ENCODE results near the gene OR6K3. TPM values are rescaled to one million over a fixed set of nuclear protein-coding genes. Genes with fewer than 3 reads are reported as not detected.

OR6K3 gene
- total RNA-seq, 4 donors from 2014 or later: not detected

Other genes with a start within 250 kb of the OR6K3 start
- gene OR10R2, start 248.5 kb downstream of the OR6K3 start, total RNA-seq: not detected
- gene OR6Y1, start 166.3 kb downstream of the OR6K3 start, total RNA-seq: not detected
- gene OR6P1, start 150.1 kb downstream of the OR6K3 start, total RNA-seq: not detected
- not detected for gene OR10X1, start 140.8 kb downstream of the OR6K3 start, total RNA-seq
- gene OR10Z1, start 115.5 kb downstream of the OR6K3 start, total RNA-seq: not detected
- gene SPTA1, start 34.0 kb downstream of the OR6K3 start, total RNA-seq: 1 to 10 TPM in 1 of 4 donors, under 1 TPM in 2, not detected in 1; 0.06 to 2.5 (median 0.33) TPM
- not detected for gene OR6K2, start 20.1 kb downstream of the OR6K3 start, total RNA-seq
- not detected for gene OR6K6, start 34.0 kb upstream of the OR6K3 start, total RNA-seq
- not detected for gene OR6N1, start 51.5 kb upstream of the OR6K3 start, total RNA-seq
- not detected for gene OR6N2, start 60.5 kb upstream of the OR6K3 start, total RNA-seq
- 10 to 100 TPM in 1 of 4 donors, 1 to 10 TPM in 3; 2.1 to 19.7 (median 3.2) TPM for gene MNDA, start 110.6 kb upstream of the OR6K3 start, total RNA-seq
- 1 to 10 TPM in 2 of 4 donors, not detected in 2; 1.2 to 1.3 TPM for gene PYHIN1, start 210.8 kb upstream of the OR6K3 start, total RNA-seq

Measured in esophagus muscularis mucosa (tissue), 4 donors.